HepG2 (cell line): ENCODE data around the gene SUPT20HL1. TPM values are rescaled to one million over a fixed set of nuclear protein-coding genes. Genes with fewer than 3 reads are reported as not detected.

Experiments used
- MEIS2 ChIP-seq: sonication (generic); formaldehyde crosslinking; IDR thresholded peaks from 2 replicates; pipeline ENCODE4 v1.9.0; 2021; ENCODE audit warnings: mild to moderate bottlenecking, missing genetic modification reagents
- NFAT5 ChIP-seq: sonication (generic); formaldehyde crosslinking; IDR thresholded peaks from 2 replicates; pipeline ENCODE4 v1.4.0; 2020; ENCODE audit warnings: missing genetic modification reagents
- PCBP1 ChIP-seq: fragments of 200-400 bp; formaldehyde crosslinking; IDR thresholded peaks from 2 replicates; pipeline ENCODE4 v1.6.1; 2017; ENCODE audit warnings: mild to moderate bottlenecking, low read depth, low read length, borderline replicate concordance
- SP4 ChIP-seq: sonication (generic); formaldehyde crosslinking; IDR thresholded peaks from 2 replicates; pipeline ENCODE4 v1.8.1; 2023; ENCODE audit warnings: mild to moderate bottlenecking, missing genetic modification reagents
- ZFY ChIP-seq: sonication (generic); formaldehyde crosslinking; IDR thresholded peaks from 2 replicates; pipeline ENCODE4 v1.4.0; 2020; ENCODE audit warnings: missing genetic modification reagents
- polyA plus RNA-seq, 8 experiments: library from polyadenylated mRNA; depleted of rRNA in 3 of 8; stranded (reverse) in 7 of 8; unstranded in 1 of 8; fragments of >200 nt; fragmentation: Illumina TruSeq in 4 of 8; extraction: Trizol in 4 of 8; gene quantifications; 2 replicates each; pipeline versions ENCODE4 v1.2.1 to v1.2.3, GENCODE V29; 2011 to 2016; ENCODE audit warnings: low read depth in 4 of 8, missing spikeins in 1 of 8, mixed read lengths in 1 of 8; ENCODE audit not compliant: insufficient read depth in 1 of 8
- total RNA-seq, 5 experiments: library from RNA; depleted of rRNA; stranded (reverse); fragments of >200 nt; fragmentation: Illumina TruSeq; extraction: Trizol; gene quantifications; 2 replicates each; pipeline ENCODE4 v1.2.3, GENCODE V29; 2016; ENCODE audit warnings: low read depth in 1 of 5
- TF ChIP-seq, protein P1 (sequence below): IDR thresholded peaks from 2 replicates; pipeline ENCODE4 v1.6.1; 2012; ENCODE audit warnings: low read depth, low read length, improper control_type of control experiment
- TF ChIP-seq, protein P2 (sequence below): sonication (generic); formaldehyde crosslinking; IDR thresholded peaks from 2 replicates; pipeline ENCODE4 v1.4.0; 2020; ENCODE audit warnings: mild to moderate bottlenecking, missing genetic modification reagents

SUPT20HL1 gene
- total and polyA plus RNA-seq, 2 of the 13 experiments (the other 11 are each of a cell fraction or from before 2014, with no cell fraction given), result not detected

DNA sequence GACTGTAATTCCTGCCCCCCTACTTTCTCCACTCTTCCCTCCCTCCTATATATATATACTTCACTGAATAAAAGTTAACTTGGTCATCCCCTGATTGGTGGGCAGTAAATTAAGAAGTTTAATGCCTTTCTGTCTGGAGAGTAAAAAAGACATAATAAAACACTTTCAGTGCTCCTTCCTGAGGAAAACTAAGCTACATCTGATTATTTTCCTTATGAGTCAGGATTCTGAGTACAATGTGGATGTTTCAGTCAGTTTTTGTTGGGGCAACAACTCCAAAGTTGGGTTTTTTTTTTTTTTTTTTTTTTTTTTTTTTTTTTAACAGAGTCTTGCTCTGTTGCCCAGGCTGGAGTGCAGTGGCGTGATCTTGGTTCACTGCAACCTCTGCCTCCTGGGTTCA, 24.6 kb upstream of the SUPT20HL1 start (continued):
- TF ChIP-seq, protein P1, sequence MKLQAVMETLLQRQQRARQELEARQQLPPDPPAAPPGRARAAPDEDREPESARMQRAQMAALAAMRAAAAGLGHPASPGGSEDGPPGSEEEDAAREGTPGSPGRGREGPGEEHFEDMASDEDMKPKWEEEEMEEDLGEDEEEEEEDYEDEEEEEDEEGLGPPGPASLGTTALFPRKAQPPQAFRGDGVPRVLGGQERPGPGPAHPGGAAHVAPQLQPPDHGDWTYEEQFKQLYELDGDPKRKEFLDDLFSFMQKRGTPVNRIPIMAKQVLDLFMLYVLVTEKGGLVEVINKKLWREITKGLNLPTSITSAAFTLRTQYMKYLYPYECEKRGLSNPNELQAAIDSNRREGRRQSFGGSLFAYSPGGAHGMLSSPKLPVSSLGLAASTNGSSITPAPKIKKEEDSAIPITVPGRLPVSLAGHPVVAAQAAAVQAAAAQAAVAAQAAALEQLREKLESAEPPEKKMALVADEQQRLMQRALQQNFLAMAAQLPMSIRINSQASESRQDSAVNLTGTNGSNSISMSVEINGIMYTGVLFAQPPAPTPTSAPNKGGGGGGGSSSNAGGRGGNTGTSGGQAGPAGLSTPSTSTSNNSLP, result no peak
- TF ChIP-seq, protein P2, sequence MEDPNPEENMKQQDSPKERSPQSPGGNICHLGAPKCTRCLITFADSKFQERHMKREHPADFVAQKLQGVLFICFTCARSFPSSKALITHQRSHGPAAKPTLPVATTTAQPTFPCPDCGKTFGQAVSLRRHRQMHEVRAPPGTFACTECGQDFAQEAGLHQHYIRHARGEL, result no peak
- TF ChIP-seq ZFY (no peak), MEIS2 (CRISPR knock-in tag) (no peak), SP4 (no peak), NFAT5 (CRISPR knock-in tag) (no peak), PCBP1 (no peak)
